ENCODE measurements around the gene RAD54L.

DNA sequence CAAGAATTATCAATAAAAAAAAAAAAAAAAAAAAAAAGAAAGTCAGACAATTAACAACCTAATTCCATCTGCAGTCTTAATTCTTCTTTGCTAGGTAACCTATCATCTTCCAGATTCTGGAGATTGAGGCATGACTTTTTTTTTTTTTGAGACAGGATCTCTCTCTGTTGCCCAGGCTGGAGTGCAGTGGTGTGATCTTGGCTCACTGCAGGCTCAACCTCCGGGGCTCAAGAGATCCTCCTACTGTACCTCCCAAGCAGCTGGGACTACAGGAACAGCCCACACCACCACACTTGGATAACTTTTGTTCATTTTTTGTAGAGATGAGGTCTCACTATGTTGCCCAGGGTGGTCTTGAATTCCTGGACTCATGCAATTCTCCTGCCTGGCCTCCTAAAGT lies 4.6 kb upstream of the RAD54L start:
- TF ChIP-seq POLR2A (IDR thresholded peaks at IDR 0.05): no peak
- TF ChIP-seq, protein P1, sequence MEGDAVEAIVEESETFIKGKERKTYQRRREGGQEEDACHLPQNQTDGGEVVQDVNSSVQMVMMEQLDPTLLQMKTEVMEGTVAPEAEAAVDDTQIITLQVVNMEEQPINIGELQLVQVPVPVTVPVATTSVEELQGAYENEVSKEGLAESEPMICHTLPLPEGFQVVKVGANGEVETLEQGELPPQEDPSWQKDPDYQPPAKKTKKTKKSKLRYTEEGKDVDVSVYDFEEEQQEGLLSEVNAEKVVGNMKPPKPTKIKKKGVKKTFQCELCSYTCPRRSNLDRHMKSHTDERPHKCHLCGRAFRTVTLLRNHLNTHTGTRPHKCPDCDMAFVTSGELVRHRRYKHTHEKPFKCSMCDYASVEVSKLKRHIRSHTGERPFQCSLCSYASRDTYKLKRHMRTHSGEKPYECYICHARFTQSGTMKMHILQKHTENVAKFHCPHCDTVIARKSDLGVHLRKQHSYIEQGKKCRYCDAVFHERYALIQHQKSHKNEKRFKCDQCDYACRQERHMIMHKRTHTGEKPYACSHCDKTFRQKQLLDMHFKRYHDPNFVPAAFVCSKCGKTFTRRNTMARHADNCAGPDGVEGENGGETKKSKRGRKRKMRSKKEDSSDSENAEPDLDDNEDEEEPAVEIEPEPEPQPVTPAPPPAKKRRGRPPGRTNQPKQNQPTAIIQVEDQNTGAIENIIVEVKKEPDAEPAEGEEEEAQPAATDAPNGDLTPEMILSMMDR (IDR thresholded peaks at IDR 0.05): no peak
